GM23338 (cell line): Measurements from ENCODE around the gene IDI2. TPM values are rescaled to one million over a fixed set of nuclear protein-coding genes. Genes with fewer than 3 reads are reported as not detected.

Experiments used
- ATAC-seq: fragments of 200-7000 bp; cut with Tn5 transposase; 3 replicates; pipeline ENCODE4 v1.9.1; 2020
- DNase-seq: peaks from one replicate; pipeline ENCODE4 v3.0.0-alpha.2; 2015; ENCODE audit warnings: low spot score
- H2AFZ ChIP-seq: fragments of 200-600 bp; sonication (generic); 2 replicates; pipeline ENCODE4 v1.8.0; 2016; ENCODE audit warnings: antibody characterized with exemption, mild to moderate bottlenecking, moderate library complexity
- H3F3A ChIP-seq: fragments of 200-600 bp; sonication (generic); replicated peaks from 2 replicates; pipeline ENCODE4 v1.8.0; 2017; ENCODE audit warnings: antibody characterized with exemption, mixed run types, low read depth
- H3K27ac ChIP-seq: fragments of 200-600 bp; sonication (generic); 2 replicates; pipeline ENCODE4 v1.6.1; 2016; ENCODE audit warnings: low read depth
- H3K27me3 ChIP-seq: fragments of 200-600 bp; sonication (generic); 2 replicates; pipeline ENCODE4 v1.8.0; 2016; ENCODE audit warnings: mild to moderate bottlenecking, mixed run types, moderate library complexity; ENCODE audit not compliant: insufficient read depth
- H3K36me3 ChIP-seq: fragments of 200-600 bp; sonication (generic); 2 replicates; pipeline ENCODE4 v1.8.0; 2016; ENCODE audit warnings: mild to moderate bottlenecking; ENCODE audit not compliant: insufficient read depth
- H3K4me1 ChIP-seq: fragments of 200-600 bp; sonication (generic); 2 replicates; pipeline ENCODE4 v1.8.0; 2016; ENCODE audit warnings: mild to moderate bottlenecking, moderate library complexity; ENCODE audit not compliant: insufficient read depth
- H3K4me2 ChIP-seq: fragments of 200-600 bp; sonication (generic); 2 replicates; pipeline ENCODE4 v1.7.1; 2017; ENCODE audit warnings: mixed run types
- H3K4me3 ChIP-seq: fragments of 200-600 bp; sonication (generic); 2 replicates; pipeline ENCODE4 v1.6.1; 2016; ENCODE audit warnings: mixed run types
- H3K79me2 ChIP-seq: fragments of 200-600 bp; sonication (generic); replicated peaks from 2 replicates; pipeline ENCODE4 v1.8.0; 2017; ENCODE audit warnings: mild to moderate bottlenecking; ENCODE audit not compliant: insufficient read depth
- H3K9me2 ChIP-seq: fragments of 200-600 bp; sonication (generic); 2 replicates; pipeline ENCODE4 v1.8.0; 2017; ENCODE audit not compliant: insufficient read depth
- H4K20me1 ChIP-seq: fragments of 200-600 bp; sonication (generic); replicated peaks from 2 replicates; pipeline ENCODE4 v1.8.0; 2017; ENCODE audit warnings: mild to moderate bottlenecking; ENCODE audit not compliant: insufficient read depth
- H3K27ac Mint-ChIP-seq: 2 replicates; pipeline ENCODE4 v1.8.0; 2020; ENCODE audit warnings: inconsistent platforms, mild to moderate bottlenecking, moderate library complexity, mixed read lengths
- H3K27me3 Mint-ChIP-seq: 3 replicates; pipeline ENCODE4 v1.8.0; 2022; ENCODE audit warnings: low read depth, mild to moderate bottlenecking, moderate library complexity, mixed read lengths, inconsistent platforms; ENCODE audit not compliant: insufficient read depth, poor library complexity
- H3K36me3 Mint-ChIP-seq: 3 replicates; pipeline ENCODE4 v1.8.0; 2021; ENCODE audit warnings: low read depth, mild to moderate bottlenecking, inconsistent platforms, moderate library complexity, mixed read lengths
- H3K4me1 Mint-ChIP-seq: 3 replicates; pipeline ENCODE4 v1.8.0; 2020; ENCODE audit warnings: mild to moderate bottlenecking, inconsistent platforms, mixed read lengths
- H3K4me3 Mint-ChIP-seq: 3 replicates; pipeline ENCODE4 v1.8.0; 2021; ENCODE audit warnings: moderate library complexity, mild to moderate bottlenecking, inconsistent platforms, mixed read lengths
- H3K9me3 Mint-ChIP-seq: 3 replicates; pipeline ENCODE4 v1.8.0; 2020; ENCODE audit warnings: moderate library complexity, mild to moderate bottlenecking, inconsistent platforms, mixed read lengths
- CREB1 ChIP-seq: fragments of 250-450 bp; sonication (Bioruptor Pico); IDR thresholded peaks from 2 replicates; pipeline ENCODE4 v1.5.0; 2020; ENCODE audit warnings: low read depth, mild to moderate bottlenecking, moderate library complexity
- EZH2 ChIP-seq: fragments of 200-600 bp; sonication (generic); IDR thresholded peaks from one replicate; pipeline ENCODE4 v1.8.0; 2017; ENCODE audit warnings: antibody characterized with exemption, mild to moderate bottlenecking, low read depth; ENCODE audit not compliant: unreplicated experiment
- JUNB ChIP-seq: IDR thresholded peaks from one replicate; pipeline ENCODE4 v1.6.1; 2016; ENCODE audit warnings: antibody characterized with exemption; ENCODE audit not compliant: unreplicated experiment
- NANOG ChIP-seq: IDR thresholded peaks from 2 replicates; pipeline ENCODE4 v1.6.1; 2016; ENCODE audit warnings: antibody characterized with exemption, borderline replicate concordance
- POLR2AphosphoS5 ChIP-seq: IDR thresholded peaks from 2 replicates; pipeline ENCODE4 v1.6.1; 2016; ENCODE audit warnings: antibody characterized with exemption, low read depth
- STAT1 ChIP-seq: IDR thresholded peaks from one replicate; pipeline ENCODE4 v1.6.1; 2016; ENCODE audit warnings: antibody characterized with exemption; ENCODE audit not compliant: unreplicated experiment
- ZNF114 ChIP-seq: fragments of 250-450 bp; sonication (Bioruptor Pico); IDR thresholded peaks from 2 replicates; pipeline ENCODE4 v1.5.0; 2020; ENCODE audit warnings: mild to moderate bottlenecking, moderate library complexity
- ZNF331 ChIP-seq: fragments of 250-450 bp; sonication (Bioruptor Pico); IDR thresholded peaks from 2 replicates; pipeline ENCODE4 v1.5.0; 2020; ENCODE audit warnings: low read depth, mild to moderate bottlenecking, moderate library complexity
- polyA plus RNA-seq: library from polyadenylated mRNA; unstranded; fragments of >200 nt; fragmentation: Nextera tagmentation; extraction: Ambion mirVana; gene quantifications from 2 replicates; pipeline ENCODE4 v1.2.1, GENCODE V29; 2016
- total RNA-seq: library from RNA; depleted of rRNA; stranded (reverse); fragments of >200 nt; shearing (Covaris generic); gene quantifications from 2 replicates; pipeline ENCODE4 v1.2.3, GENCODE V29; 2014
- TF ChIP-seq, protein P1 (sequence below): fragments of 250-450 bp; sonication (Bioruptor Pico); IDR thresholded peaks from 2 replicates; pipeline ENCODE4 v1.5.0; 2020; ENCODE audit warnings: mild to moderate bottlenecking, moderate library complexity

Gene IDI2
- total and polyA plus RNA-seq, 2 experiments from 2014 or later: not detected

DNA sequence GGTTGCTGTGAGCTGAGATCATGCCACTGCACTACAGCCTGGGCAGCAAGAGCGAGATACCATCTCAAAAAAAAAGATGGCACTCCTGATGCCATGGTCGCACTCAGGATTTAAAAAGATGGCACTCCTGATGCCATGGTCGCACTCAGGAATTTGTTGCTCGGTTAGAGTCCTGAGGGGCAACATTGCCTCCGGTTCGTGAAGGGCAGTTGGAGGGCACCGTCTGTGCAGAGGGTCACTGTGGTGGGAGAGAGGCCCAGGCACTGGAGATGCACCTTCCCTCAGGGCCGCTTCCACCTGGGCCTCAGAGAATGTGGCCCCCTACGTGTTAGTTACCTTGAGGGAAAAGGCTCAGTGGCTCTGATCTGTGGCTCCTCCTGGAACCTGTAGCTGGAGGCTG is 19.1 kb downstream of the IDI2 start (continued):
- TF ChIP-seq, protein P1, sequence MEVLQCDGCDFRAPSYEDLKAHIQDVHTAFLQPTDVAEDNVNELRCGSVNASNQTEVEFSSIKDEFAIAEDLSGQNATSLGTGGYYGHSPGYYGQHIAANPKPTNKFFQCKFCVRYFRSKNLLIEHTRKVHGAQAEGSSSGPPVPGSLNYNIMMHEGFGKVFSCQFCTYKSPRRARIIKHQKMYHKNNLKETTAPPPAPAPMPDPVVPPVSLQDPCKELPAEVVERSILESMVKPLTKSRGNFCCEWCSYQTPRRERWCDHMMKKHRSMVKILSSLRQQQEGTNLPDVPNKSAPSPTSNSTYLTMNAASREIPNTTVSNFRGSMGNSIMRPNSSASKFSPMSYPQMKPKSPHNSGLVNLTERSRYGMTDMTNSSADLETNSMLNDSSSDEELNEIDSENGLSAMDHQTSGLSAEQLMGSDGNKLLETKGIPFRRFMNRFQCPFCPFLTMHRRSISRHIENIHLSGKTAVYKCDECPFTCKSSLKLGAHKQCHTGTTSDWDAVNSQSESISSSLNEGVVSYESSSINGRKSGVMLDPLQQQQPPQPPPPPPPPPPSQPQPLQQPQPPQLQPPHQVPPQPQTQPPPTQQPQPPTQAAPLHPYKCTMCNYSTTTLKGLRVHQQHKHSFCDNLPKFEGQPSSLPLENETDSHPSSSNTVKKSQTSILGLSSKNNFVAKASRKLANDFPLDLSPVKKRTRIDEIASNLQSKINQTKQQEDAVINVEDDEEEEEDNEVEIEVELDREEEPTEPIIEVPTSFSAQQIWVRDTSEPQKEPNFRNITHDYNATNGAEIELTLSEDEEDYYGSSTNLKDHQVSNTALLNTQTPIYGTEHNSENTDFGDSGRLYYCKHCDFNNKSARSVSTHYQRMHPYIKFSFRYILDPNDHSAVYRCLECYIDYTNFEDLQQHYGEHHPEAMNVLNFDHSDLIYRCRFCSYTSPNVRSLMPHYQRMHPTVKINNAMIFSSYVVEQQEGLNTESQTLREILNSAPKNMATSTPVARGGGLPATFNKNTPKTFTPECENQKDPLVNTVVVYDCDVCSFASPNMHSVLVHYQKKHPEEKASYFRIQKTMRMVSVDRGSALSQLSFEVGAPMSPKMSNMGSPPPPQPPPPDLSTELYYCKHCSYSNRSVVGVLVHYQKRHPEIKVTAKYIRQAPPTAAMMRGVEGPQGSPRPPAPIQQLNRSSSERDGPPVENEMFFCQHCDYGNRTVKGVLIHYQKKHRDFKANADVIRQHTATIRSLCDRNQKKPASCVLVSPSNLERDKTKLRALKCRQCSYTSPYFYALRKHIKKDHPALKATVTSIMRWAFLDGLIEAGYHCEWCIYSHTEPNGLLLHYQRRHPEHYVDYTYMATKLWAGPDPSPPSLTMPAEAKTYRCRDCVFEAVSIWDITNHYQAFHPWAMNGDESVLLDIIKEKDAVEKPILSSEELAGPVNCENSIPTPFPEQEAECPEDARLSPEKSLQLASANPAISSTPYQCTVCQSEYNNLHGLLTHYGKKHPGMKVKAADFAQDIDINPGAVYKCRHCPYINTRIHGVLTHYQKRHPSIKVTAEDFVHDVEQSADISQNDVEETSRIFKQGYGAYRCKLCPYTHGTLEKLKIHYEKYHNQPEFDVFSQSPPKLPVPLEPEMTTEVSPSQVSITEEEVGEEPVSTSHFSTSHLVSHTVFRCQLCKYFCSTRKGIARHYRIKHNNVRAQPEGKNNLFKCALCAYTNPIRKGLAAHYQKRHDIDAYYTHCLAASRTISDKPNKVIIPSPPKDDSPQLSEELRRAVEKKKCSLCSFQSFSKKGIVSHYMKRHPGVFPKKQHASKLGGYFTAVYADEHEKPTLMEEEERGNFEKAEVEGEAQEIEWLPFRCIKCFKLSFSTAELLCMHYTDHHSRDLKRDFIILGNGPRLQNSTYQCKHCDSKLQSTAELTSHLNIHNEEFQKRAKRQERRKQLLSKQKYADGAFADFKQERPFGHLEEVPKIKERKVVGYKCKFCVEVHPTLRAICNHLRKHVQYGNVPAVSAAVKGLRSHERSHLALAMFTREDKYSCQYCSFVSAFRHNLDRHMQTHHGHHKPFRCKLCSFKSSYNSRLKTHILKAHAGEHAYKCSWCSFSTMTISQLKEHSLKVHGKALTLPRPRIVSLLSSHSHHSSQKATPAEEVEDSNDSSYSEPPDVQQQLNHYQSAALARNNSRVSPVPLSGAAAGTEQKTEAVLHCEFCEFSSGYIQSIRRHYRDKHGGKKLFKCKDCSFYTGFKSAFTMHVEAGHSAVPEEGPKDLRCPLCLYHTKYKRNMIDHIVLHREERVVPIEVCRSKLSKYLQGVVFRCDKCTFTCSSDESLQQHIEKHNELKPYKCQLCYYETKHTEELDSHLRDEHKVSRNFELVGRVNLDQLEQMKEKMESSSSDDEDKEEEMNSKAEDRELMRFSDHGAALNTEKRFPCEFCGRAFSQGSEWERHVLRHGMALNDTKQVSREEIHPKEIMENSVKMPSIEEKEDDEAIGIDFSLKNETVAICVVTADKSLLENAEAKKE (CRISPR knock-in tag): no peak
- TF ChIP-seq NANOG: no peak

DNA sequence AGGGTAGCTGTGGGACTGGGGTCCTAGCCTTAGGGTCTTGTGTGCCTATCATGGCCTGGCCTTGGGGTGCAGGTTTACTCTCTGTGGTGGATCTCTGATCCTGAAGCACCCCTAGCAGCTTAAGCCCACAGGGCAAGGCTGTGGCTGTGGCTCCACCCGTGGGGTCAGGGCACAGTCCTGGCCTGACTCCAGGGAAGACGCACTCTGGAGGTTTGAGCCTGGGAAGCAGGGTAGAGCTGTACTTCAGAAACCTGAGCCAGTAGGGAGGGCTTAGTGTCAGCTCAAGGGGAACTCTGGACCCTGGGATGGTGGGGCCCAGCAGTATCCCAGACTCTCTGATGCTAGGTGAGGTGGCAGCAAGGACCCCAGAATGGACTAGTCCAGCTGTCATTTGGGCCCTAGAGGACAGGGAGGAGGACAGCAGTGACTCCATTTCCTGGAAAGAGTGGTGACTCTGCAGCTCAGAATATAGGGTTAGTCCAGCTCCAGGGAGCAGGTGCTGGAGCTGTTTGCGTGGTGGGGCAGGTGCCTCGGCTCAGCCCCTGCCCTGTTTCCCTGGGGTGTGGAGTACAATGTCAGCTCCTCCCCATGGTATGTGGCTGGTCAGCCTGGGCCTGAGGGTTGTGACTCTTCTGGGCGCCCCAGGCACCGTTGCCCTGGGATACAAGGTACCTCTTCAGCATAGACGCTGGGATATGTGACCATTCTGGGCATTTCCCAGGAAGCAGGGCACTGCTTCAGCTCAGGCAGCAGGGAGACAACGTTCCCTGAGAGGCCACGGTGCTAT is 21.6 kb downstream of the IDI2 start:
- peaks cover 5% of the 10 kb centered on the region for H3K27me3 Mint-ChIP-seq
- Histone ChIP-seq H3K4me3 (no peak overlapping the region), H3K27ac (no peak overlapping the region), H3K36me3 (peaks cover 96% of the 10 kb centered on the region), H3K27me3 (no peaks in the 10 kb centered on the region), H3K79me2 (peaks cover 58% of the 10 kb centered on the region), H3K9me2 (no peaks in the 10 kb centered on the region), H4K20me1 (peaks cover 36% of the 10 kb centered on the region), H3K4me2 (no peak overlapping the region), H2AFZ (no peak overlapping the region), H3F3A (peaks cover 4% of the 10 kb centered on the region; the same call in 1 of the 2 replicates), H3K4me1 (no peaks in the 10 kb centered on the region)
- no peak overlapping the region for H3K27ac Mint-ChIP-seq
- ATAC-seq (no peak), DNase-seq (no peak)
- H3K4me1 Mint-ChIP-seq: no peaks in the 10 kb centered on the region; the same call in 2 of the 3 replicates
- no peaks in the 10 kb centered on the region for H3K9me3 Mint-ChIP-seq
- peaks cover 98% of the 10 kb centered on the region for H3K36me3 Mint-ChIP-seq
- no peak overlapping the region for H3K4me3 Mint-ChIP-seq
- no peak for TF ChIP-seq JUNB
- no peak for TF ChIP-seq EZH2
- no peak for TF ChIP-seq POLR2AphosphoS5
- no peak for TF ChIP-seq STAT1
- no peak for TF ChIP-seq ZNF114
- no peak for TF ChIP-seq CREB1 (CRISPR knock-in tag)
- no peak for TF ChIP-seq ZNF331
- TF ChIP-seq NANOG: no peak
- TF ChIP-seq, protein P1 (CRISPR knock-in tag): no peak
